ENCODE results near the gene CIDEC. TPM values are rescaled to one million over a fixed set of nuclear protein-coding genes. Genes with fewer than 3 reads are reported as not detected.

CIDEC gene
- total and polyA plus RNA-seq, 2 of the 13 experiments (the other 11 are each of a cell fraction or from before 2014, with no cell fraction given): 2.5 to 10.4 TPM

DNA sequence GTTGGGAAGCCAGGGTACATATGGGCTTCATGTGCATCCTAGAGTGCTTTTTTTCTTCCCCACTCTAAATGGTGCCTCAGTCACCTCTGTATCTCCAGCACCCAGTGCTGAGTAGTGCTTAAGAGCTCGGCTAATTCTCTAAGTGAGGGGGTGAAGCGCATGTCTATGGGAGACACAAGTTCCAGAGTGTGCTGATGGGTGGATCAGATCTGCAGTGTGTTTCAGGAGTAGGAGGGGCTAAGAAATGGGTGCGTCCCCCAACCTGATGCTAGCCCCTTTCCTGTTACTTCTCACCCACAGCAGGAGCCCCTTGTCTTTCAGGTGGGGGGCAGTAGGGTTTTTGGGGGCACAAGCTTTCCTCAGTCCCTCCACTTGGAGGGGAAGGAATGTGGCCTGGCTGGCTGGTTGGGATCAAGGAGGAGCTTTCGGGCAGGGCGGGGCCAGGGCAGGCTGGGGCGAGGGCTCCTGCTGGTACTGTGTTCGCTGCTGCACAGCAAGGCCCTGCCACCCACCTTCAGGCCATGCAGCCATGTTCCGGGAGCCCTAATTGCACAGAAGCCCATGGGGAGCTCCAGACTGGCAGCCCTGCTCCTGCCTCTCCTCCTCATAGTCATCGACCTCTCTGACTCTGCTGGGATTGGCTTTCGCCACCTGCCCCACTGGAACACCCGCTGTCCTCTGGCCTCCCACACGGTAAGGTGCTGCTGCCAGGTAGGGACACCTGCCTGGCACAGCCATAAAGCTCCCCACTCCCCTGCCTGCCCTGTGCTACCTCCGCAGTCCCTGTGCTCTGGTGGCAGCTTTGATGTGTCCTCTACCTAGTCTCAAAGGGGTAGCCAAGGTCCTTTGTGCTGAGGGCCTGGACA, 22.6 kb upstream of the CIDEC start, which contains the start of gene IL17RE (continued):
- TF ChIP-seq MTF1 (CRISPR knock-in tag; IDR thresholded peaks at IDR 0.05) (no peak), ELF3 (CRISPR knock-in tag; IDR thresholded peaks at IDR 0.05) (no peak), TCF12 (IDR thresholded peaks at IDR 0.05) (no peak), TCF12 (CRISPR knock-in tag; IDR thresholded peaks at IDR 0.05) (no peak), ZNF644 (CRISPR knock-in tag; IDR thresholded peaks at IDR 0.05; ENCODE audit: low read depth) (no peak), ZNF326 (CRISPR knock-in tag; IDR thresholded peaks at IDR 0.05; ENCODE audit: borderline replicate concordance) (no peak), ZNF235 (CRISPR knock-in tag; IDR thresholded peaks at IDR 0.05; ENCODE audit: borderline replicate concordance) (no peak), KDM5A (IDR thresholded peaks at IDR 0.05; ENCODE audit: borderline replicate concordance, low read length) (no peak), PHF21A (CRISPR knock-in tag; IDR thresholded peaks at IDR 0.05) (no peak), FOXM1 (CRISPR knock-in tag; IDR thresholded peaks at IDR 0.05) (no peak), SMYD3 (CRISPR knock-in tag; IDR thresholded peaks at IDR 0.05) (no peak), ZNF24 (IDR thresholded peaks at IDR 0.05) (no peak), KAT8 (CRISPR knock-in tag; IDR thresholded peaks at IDR 0.05) (no peak), SKI (IDR thresholded peaks at IDR 0.05; ENCODE audit: partially characterized antibody) (no peak), ZNF543 (CRISPR knock-in tag; IDR thresholded peaks at IDR 0.05) (no peak), SRY (CRISPR knock-in tag; IDR thresholded peaks at IDR 0.05) (0 out of 2 replicates have a peak, but pooled peaks have one; percentile 70), CHD4 (IDR thresholded peaks at IDR 0.05; ENCODE audit: borderline replicate concordance, low read length) (no peak), SUZ12 (IDR thresholded peaks at IDR 0.05; ENCODE audit: low read depth, low read length) (no peak), ZNF615 (CRISPR knock-in tag; IDR thresholded peaks at IDR 0.05; ENCODE audit: borderline replicate concordance) (no peak), ZNF556 (CRISPR knock-in tag; IDR thresholded peaks at IDR 0.05; ENCODE audit: borderline replicate concordance) (no peak; the same call in 1 of the 2 replicates), ZFP1 (CRISPR knock-in tag; IDR thresholded peaks at IDR 0.05) (no peak), ZNF496 (CRISPR knock-in tag; IDR thresholded peaks at IDR 0.05; ENCODE audit: insufficient replicate concordance) (no peak)
- TF ChIP-seq, protein P1, sequence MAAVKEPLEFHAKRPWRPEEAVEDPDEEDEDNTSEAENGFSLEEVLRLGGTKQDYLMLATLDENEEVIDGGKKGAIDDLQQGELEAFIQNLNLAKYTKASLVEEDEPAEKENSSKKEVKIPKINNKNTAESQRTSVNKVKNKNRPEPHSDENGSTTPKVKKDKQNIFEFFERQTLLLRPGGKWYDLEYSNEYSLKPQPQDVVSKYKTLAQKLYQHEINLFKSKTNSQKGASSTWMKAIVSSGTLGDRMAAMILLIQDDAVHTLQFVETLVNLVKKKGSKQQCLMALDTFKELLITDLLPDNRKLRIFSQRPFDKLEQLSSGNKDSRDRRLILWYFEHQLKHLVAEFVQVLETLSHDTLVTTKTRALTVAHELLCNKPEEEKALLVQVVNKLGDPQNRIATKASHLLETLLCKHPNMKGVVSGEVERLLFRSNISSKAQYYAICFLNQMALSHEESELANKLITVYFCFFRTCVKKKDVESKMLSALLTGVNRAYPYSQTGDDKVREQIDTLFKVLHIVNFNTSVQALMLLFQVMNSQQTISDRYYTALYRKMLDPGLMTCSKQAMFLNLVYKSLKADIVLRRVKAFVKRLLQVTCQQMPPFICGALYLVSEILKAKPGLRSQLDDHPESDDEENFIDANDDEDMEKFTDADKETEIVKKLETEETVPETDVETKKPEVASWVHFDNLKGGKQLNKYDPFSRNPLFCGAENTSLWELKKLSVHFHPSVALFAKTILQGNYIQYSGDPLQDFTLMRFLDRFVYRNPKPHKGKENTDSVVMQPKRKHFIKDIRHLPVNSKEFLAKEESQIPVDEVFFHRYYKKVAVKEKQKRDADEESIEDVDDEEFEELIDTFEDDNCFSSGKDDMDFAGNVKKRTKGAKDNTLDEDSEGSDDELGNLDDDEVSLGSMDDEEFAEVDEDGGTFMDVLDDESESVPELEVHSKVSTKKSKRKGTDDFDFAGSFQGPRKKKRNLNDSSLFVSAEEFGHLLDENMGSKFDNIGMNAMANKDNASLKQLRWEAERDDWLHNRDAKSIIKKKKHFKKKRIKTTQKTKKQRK (IDR thresholded peaks at IDR 0.05; ENCODE audit: low read length): no peak
- TF ChIP-seq, protein P2, sequence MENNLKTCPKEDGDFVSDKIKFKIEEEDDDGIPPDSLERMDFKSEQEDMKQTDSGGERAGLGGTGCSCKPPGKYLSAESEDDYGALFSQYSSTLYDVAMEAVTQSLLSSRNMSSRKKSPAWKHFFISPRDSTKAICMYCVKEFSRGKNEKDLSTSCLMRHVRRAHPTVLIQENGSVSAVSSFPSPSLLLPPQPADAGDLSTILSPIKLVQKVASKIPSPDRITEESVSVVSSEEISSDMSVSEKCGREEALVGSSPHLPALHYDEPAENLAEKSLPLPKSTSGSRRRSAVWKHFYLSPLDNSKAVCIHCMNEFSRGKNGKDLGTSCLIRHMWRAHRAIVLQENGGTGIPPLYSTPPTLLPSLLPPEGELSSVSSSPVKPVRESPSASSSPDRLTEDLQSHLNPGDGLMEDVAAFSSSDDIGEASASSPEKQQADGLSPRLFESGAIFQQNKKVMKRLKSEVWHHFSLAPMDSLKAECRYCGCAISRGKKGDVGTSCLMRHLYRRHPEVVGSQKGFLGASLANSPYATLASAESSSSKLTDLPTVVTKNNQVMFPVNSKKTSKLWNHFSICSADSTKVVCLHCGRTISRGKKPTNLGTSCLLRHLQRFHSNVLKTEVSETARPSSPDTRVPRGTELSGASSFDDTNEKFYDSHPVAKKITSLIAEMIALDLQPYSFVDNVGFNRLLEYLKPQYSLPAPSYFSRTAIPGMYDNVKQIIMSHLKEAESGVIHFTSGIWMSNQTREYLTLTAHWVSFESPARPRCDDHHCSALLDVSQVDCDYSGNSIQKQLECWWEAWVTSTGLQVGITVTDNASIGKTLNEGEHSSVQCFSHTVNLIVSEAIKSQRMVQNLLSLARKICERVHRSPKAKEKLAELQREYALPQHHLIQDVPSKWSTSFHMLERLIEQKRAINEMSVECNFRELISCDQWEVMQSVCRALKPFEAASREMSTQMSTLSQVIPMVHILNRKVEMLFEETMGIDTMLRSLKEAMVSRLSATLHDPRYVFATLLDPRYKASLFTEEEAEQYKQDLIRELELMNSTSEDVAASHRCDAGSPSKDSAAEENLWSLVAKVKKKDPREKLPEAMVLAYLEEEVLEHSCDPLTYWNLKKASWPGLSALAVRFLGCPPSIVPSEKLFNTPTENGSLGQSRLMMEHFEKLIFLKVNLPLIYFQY (CRISPR knock-in tag; IDR thresholded peaks at IDR 0.05; ENCODE audit: borderline replicate concordance): no peak

Measured in HepG2 (cell line).